ENCODE data around the gene PTGER4. TPM values are rescaled to one million over a fixed set of nuclear protein-coding genes. Genes with fewer than 3 reads are reported as not detected.
"Not testable (repeated sequence)": the region's sequence is repeated elsewhere in the genome, so short reads cannot be mapped to it uniquely, and the experiment has no call there.

The PTGER4 gene
- total RNA-seq, 3 donors from 2014 or later: 38.5 to 58.4 (median 50.8) TPM

GRCh38 chr5:40694433-40694832 is 14.7 kb downstream of the PTGER4 start:
- Histone ChIP-seq H3K9me3 (no peaks in the 10 kb centered on the region), H3K4me1 (ENCODE audit: low read depth) (peaks cover 12% of the 10 kb centered on the region), H3K36me3 (ENCODE audit: low read depth) (peaks cover 9% of the 10 kb centered on the region), H3K4me3 (no peak overlapping the region)
- TF ChIP-seq CTCF (IDR thresholded peaks at IDR 0.05): no peak
- ATAC-seq (peak; percentile 60), DNase-seq (no peak)
- intact Hi-C loops (cut with DNase I, micrococcal nuclease): no loop called here

DNA sequence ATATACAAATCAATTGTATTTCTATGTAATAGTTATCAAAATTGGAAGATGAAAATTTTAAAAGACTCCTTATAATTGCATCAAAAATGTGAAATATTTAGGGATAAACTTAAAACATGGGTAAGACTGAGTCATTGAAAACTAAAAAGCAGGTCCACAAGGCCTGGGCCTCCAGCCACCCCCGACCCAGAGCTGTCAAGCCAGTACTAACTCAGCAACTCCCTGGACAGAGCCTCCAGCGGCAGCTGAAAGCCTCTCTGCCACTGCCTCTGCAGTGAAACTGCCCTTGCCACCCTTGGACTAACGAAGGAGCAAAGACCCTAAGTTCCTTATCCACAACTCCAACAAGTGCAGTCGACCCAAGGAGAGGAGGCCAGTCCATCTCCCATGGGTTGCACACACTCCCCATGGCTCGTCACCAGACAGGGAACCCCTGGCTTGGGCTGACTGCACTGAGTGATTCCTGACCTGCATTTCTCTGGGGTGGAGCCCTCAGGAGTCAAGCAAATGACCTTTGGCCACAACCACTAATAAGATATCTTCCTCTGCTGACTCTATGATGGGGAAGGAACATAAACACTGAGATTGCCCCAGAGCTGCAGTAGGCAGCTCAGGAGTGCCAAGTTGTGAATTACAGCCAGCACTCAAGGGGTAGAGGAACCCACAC is 20.5 kb downstream of the PTGER4 start:
- intact Hi-C loops (cut with DNase I, micrococcal nuclease): no loop called here
- H3K4me3 ChIP-seq: no peak overlapping the region
- TF ChIP-seq CTCF (IDR thresholded peaks at IDR 0.05): no peak
- no peak for DNase-seq
- ATAC-seq: peak; percentile 88
- H3K9me3 ChIP-seq: peaks cover 29% of the 10 kb centered on the region
- H3K36me3 ChIP-seq (ENCODE audit: low read depth): no peaks in the 10 kb centered on the region
- H3K4me1 ChIP-seq (ENCODE audit: low read depth): no peaks in the 10 kb centered on the region

GRCh38 chr5:40702027-40702426 is 22.3 kb downstream of the PTGER4 start:
- ATAC-seq; DNase-seq; H3K4me3 ChIP-seq; H3K4me1 ChIP-seq (ENCODE audit: low read depth); H3K36me3 ChIP-seq (ENCODE audit: low read depth); intact Hi-C loops (cut with DNase I, micrococcal nuclease): not testable (repeated sequence)
- H3K9me3 ChIP-seq: peaks cover 38% of the 10 kb centered on the region

GRCh38 chr5:40705484-40705883 is 25.8 kb downstream of the PTGER4 start:
- intact Hi-C loops (cut with DNase I, micrococcal nuclease); H3K36me3 ChIP-seq (ENCODE audit: low read depth); H3K4me3 ChIP-seq; DNase-seq; ATAC-seq; H3K4me1 ChIP-seq (ENCODE audit: low read depth): not testable (repeated sequence)
- H3K9me3 ChIP-seq: peaks cover 38% of the 10 kb centered on the region

DNA sequence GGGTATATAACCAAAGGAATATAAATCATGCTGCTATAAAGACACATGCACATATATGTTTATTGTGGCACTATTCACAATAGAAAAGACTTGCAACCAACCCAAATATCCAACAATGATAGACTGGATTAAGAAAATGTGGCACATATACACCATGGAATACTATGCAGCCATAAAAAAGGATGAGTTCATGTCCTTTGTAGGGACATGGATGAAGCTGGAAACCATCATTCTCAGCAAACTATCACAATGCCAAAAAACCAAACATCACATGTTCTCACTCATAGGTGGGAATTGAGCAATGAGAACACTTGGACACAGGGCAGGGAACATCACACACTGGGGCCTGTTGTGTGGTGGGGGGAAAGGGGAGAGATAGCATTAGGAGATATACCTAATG is 30.9 kb downstream of the PTGER4 start:
- intact Hi-C loops (cut with DNase I, micrococcal nuclease); DNase-seq; ATAC-seq: not testable (repeated sequence)

GRCh38 chr5:40714001-40714400 is 34.3 kb downstream of the PTGER4 start:
- intact Hi-C loops (cut with DNase I, micrococcal nuclease): no loop called here
- TF ChIP-seq CTCF (IDR thresholded peaks at IDR 0.05): no peak
- DNase-seq (no peak), ATAC-seq (no peak)
- no peak overlapping the region for H3K4me3 ChIP-seq
- peaks cover 3% of the 10 kb centered on the region for H3K4me1 ChIP-seq (ENCODE audit: low read depth)
- H3K9me3 ChIP-seq: no peaks in the 10 kb centered on the region
- no peaks in the 10 kb centered on the region for H3K36me3 ChIP-seq (ENCODE audit: low read depth)

More for the DNA sequence above, 30.9 kb downstream of the PTGER4 start:
- H3K4me3 ChIP-seq; H3K36me3 ChIP-seq (ENCODE audit: low read depth); H3K9me3 ChIP-seq; H3K4me1 ChIP-seq (ENCODE audit: low read depth): not testable (repeated sequence)

- no peak overlapping the region for H3K4me3 ChIP-seq
- H3K36me3 ChIP-seq (ENCODE audit: low read depth): no peaks in the 10 kb centered on the region
- intact Hi-C loops (cut with DNase I, micrococcal nuclease): no loop called here
- H3K9me3 ChIP-seq: no peaks in the 10 kb centered on the region
- ATAC-seq (peak; percentile 55), DNase-seq (no peak)
- no peak for TF ChIP-seq CTCF (IDR thresholded peaks at IDR 0.05)
- H3K4me1 ChIP-seq (ENCODE audit: low read depth): peaks cover 3% of the 10 kb centered on the region
Observed at GRCh38 chr5:40716000-40716399, 36.3 kb downstream of the PTGER4 start.

Data from mucosa of descending colon (tissue), 3 donors.